GM21447 (cell line): Measurements from ENCODE around the gene BARX1.

Experiments
- ATAC-seq: cut with Tn5 transposase; IDR thresholded peaks from one replicate; pipeline ENCODE4 v1.9.1; 2021; ENCODE audit not compliant: unreplicated experiment

Gene BARX1

GRCh38 chr9:93929231-93929630, 25.9 kb downstream of the BARX1 start:
- no peak for ATAC-seq

GRCh38 chr9:93922535-93922934, 32.6 kb downstream of the BARX1 start:
- no peak for ATAC-seq

- ATAC-seq, result no peak
Observed at GRCh38 chr9:93920131-93920800, 34.9 kb downstream of the BARX1 start.

GRCh38 chr9:93918061-93918460, 37.1 kb downstream of the BARX1 start:
- no peak for ATAC-seq

- no peak for ATAC-seq
Observed at GRCh38 chr9:93917121-93917853, 37.9 kb downstream of the BARX1 start.

GRCh38 chr9:93916358-93916757, 38.8 kb downstream of the BARX1 start:
- ATAC-seq, result no peak

GRCh38 chr9:93911801-93912554, 43.2 kb downstream of the BARX1 start:
- no peak for ATAC-seq

- no peak for ATAC-seq
Observed at GRCh38 chr9:93911136-93911745, 43.9 kb downstream of the BARX1 start.

GRCh38 chr9:93910598-93910997, 44.6 kb downstream of the BARX1 start:
- no peak for ATAC-seq

GRCh38 chr9:93910196-93910595, 45.0 kb downstream of the BARX1 start:
- no peak for ATAC-seq

- ATAC-seq, result no peak
Observed at GRCh38 chr9:93909242-93909616, 45.9 kb downstream of the BARX1 start.

- no peak for ATAC-seq
Observed at GRCh38 chr9:93908591-93909241, 46.4 kb downstream of the BARX1 start.

GRCh38 chr9:93907551-93908199, 47.5 kb downstream of the BARX1 start:
- ATAC-seq, result no peak

- no peak for ATAC-seq
Observed at GRCh38 chr9:93906195-93906880, 48.8 kb downstream of the BARX1 start.

- no peak for ATAC-seq
Observed at GRCh38 chr9:93905473-93906133, 49.6 kb downstream of the BARX1 start.

GRCh38 chr9:93904649-93905472, 50.3 kb downstream of the BARX1 start:
- no peak for ATAC-seq

- ATAC-seq, result no peak
Observed at GRCh38 chr9:93903886-93904648, 51.1 kb downstream of the BARX1 start.
